Tibial nerve (tissue), 4 donors: Measurements from ENCODE around the gene CSKMT.

ENCODE experiments used
- EP300 ChIP-seq, 2 donors: sonication (generic); formaldehyde crosslinking; IDR thresholded peaks; one replicate each; pipeline ENCODE4 v1.6.1; 2017; ENCODE audit warnings: antibody characterized with exemption in 2 of 2, mild to moderate bottlenecking in 1 of 2
- POLR2A ChIP-seq, 2 donors: fragments of 450-650 bp; IDR thresholded peaks; one replicate each; pipeline ENCODE4 v1.6.1; 2017; ENCODE audit warnings: antibody characterized with exemption in 2 of 2, mild to moderate bottlenecking in 2 of 2, moderate library complexity in 2 of 2
- TF ChIP-seq, protein P1 (sequence below), 5 experiments: fragments of 200-600 bp in 3 of 5; fragments of 450-650 bp in 2 of 5; sonication (generic) in 3 of 5; IDR thresholded peaks; one replicate each; pipeline ENCODE4 v1.5.1; 2016 to 2019; ENCODE audit warnings: antibody characterized with exemption in 5 of 5, mild to moderate bottlenecking in 3 of 5, moderate library complexity in 2 of 5

DNA sequence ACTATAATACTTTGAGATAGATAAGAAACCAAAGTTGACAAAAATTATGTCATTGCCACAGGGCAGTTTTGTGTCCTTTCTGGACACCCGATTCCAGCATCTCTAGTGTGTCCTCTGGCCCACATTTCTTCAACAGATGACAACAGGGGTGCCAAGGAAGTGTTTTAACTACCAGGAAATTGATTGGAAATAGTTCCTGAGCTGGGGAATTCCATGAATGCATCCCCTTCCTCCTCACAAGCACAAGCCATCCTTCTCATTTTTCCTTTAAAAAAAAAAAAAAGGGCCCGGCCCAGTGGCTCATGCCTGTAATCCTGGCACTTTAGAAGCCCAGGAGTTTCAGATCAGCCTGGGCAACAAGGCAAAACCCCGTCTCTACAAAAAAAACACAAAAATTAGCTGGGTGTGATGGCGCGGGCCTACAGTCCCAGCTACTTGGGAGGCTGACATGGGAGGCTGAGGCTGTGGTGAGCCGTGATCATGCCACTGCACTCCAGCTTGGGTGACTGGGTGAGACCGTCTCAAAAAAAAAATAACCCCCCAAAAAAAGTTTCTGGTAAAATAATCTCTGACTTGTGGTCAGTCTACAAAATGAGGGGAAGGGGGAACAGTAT, 42.5 kb upstream of the CSKMT start:
- TF ChIP-seq, protein P1, sequence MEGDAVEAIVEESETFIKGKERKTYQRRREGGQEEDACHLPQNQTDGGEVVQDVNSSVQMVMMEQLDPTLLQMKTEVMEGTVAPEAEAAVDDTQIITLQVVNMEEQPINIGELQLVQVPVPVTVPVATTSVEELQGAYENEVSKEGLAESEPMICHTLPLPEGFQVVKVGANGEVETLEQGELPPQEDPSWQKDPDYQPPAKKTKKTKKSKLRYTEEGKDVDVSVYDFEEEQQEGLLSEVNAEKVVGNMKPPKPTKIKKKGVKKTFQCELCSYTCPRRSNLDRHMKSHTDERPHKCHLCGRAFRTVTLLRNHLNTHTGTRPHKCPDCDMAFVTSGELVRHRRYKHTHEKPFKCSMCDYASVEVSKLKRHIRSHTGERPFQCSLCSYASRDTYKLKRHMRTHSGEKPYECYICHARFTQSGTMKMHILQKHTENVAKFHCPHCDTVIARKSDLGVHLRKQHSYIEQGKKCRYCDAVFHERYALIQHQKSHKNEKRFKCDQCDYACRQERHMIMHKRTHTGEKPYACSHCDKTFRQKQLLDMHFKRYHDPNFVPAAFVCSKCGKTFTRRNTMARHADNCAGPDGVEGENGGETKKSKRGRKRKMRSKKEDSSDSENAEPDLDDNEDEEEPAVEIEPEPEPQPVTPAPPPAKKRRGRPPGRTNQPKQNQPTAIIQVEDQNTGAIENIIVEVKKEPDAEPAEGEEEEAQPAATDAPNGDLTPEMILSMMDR (IDR thresholded peaks at IDR 0.05) = no peak
- TF ChIP-seq POLR2A (IDR thresholded peaks at IDR 0.05) (no peak), EP300 (IDR thresholded peaks at IDR 0.05) (no peak)
